LNCAP (cell line): ENCODE data around the gene PYGO1.

Experiments used
- TF ChIP-seq, protein P1 (sequence below): fragments of 450-650 bp; IDR thresholded peaks from 2 replicates; pipeline ENCODE4 v1.5.1; 2017; ENCODE audit warnings: mild to moderate bottlenecking

The PYGO1 gene

DNA sequence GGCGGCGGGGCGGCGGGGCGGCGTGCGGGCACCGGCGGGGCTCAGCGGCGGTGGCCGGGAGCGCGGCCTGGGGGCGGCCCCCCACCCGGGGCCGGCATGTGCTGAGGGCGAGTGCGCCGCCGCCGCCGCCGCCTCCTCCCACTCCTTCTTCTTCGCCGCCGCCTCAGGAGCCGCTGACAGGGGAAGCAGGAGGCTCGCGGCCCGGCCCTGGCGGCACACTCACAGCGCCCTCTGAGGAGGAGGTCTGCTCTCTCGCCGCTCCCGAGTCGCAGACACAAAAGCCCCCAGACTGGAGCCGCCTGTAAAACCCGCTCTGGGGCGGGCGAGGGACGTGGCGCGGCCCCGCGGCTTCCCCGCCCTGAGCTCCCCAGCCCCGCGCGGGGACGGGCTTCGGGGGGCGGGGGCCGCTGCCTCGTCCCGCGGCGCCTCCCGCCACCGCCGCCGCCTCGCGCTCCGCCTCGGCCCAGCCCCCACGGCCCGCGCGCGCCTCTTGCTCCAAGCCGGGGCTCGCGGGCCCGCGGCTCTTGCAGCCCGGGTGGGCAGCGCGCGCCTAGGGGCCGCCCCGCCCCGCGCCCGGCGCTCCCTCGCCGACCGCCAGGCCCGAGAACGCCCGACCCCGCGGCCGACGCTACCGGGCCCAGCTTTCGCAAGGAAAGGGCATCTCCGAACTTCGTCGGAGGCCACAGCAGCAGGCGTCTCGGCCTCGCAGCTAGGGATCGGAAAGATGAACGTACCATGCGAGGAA, at the start of gene PYGO1:
Gene PYGO1, minus strand, starts transcription at position 276 of the 745 bp plus-strand sequence. CDS start 462 bp downstream, outside the sequence.
- TF ChIP-seq, protein P1, sequence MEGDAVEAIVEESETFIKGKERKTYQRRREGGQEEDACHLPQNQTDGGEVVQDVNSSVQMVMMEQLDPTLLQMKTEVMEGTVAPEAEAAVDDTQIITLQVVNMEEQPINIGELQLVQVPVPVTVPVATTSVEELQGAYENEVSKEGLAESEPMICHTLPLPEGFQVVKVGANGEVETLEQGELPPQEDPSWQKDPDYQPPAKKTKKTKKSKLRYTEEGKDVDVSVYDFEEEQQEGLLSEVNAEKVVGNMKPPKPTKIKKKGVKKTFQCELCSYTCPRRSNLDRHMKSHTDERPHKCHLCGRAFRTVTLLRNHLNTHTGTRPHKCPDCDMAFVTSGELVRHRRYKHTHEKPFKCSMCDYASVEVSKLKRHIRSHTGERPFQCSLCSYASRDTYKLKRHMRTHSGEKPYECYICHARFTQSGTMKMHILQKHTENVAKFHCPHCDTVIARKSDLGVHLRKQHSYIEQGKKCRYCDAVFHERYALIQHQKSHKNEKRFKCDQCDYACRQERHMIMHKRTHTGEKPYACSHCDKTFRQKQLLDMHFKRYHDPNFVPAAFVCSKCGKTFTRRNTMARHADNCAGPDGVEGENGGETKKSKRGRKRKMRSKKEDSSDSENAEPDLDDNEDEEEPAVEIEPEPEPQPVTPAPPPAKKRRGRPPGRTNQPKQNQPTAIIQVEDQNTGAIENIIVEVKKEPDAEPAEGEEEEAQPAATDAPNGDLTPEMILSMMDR = peak; percentile 14; the same call in 1 of the 2 replicates

DNA sequence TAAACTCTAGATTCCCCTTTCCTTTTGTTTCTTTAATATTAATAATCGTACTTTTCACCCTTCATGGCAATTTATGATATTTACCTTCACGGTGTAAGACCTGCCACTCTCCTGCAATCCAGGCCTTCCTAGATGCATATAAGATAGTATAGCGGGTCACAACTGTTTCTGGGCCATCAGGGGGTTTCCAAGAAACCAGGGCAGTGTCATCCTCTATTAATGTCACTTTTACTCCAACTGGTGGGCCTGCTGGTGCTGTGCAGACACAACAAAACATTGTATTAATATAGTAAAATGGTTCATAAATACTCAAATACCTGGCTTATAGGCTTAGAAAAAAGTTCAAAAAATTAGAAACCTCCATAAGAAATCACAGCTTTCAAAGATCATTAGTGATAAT, 48.9 kb upstream of the PYGO1 start:
- TF ChIP-seq, protein P1 = no peak

- TF ChIP-seq, protein P1 = no peak
Measured at GRCh38 chr15:55633731-55634130, 45.6 kb upstream of the PYGO1 start.

- TF ChIP-seq, protein P1 = no peak
Measured at GRCh38 chr15:55632434-55632833, 44.3 kb upstream of the PYGO1 start.

DNA sequence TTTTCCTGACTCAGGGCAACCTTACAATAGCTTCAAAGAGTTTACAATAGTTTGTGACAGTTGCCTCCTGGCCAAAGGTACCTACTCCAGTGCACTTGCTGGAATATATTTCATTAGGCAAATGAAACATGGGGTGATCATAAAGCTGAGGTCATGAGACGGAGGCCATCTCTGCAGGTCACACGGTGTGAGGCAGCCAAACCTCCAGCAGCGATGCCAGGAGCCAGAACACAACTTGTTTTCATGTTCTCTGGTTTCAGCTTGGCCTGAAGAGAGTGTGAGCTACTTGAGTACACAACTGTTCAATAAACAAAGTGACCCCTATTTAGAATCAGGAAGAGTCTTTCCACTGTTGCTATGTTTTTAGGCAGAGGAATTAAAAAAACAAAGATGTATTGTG, 42.7 kb upstream of the PYGO1 start:
- TF ChIP-seq, protein P1 = no peak

GRCh38 chr15:55628369-55628730, 40.2 kb upstream of the PYGO1 start:
- TF ChIP-seq, protein P1 = no peak

- TF ChIP-seq, protein P1 = no peak
Measured at GRCh38 chr15:55627730-55628368, 39.7 kb upstream of the PYGO1 start.
